NCI-H526 (cell line): Measurements from ENCODE around the gene PACS1.

ENCODE experiments used
- DNase-seq, 2 experiments: peaks; one replicate each; lab custom pipeline; 2025; lab: John Stamatoyannopoulos, UW

The PACS1 gene

DNA sequence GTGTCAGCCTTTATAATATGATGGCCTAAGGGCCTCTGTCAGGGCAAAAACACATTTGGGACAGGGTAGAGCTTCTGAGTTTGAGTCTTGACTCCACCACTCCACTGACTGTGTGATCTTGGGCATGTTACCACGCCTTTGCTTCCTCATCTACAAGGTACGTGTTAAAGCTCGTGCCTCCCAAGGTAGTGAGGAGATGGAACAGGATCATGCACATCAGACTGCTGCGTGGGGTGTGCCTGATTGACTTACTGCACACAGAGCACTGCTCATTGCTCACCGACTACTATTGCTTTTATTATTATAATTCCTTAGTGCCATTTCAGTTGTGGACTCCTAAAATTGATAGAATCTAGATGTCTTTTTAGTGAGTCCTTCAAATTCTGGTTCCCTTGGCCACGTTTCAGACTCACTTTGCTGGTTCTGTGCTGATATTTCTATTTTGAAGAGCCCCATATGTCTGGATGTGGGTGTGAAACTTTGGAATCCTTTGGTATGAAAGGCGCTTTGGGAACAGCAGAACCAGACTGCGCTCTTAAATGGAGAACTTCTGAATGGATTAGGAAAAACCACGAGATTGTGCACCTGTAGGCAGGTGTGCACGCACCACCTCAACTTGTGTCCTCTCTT lies 154.3 kb downstream of the PACS1 start:
- DNase-seq, result no peak

GRCh38 chr11:66225066-66225465 lies 155.0 kb downstream of the PACS1 start:
- DNase-seq, result no peak

DNA sequence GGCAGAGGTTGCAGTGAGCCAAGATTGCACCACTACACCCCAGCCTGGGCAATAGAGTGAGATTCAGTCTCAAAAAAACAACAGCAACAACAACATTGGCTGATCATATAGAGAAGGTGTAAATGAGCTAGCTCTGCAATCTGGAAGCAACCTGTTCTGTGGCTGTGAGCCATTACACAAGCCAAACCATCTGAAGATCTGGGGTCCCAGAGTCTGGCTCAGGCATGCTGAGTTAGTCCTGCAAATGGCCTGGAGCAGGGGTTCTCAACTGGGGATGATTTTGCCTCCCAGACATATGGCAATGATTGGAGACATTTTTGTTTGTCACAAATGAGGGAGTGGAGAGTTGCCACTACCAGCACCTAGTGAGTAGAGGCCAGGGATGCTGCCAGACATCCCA lies 156.0 kb downstream of the PACS1 start:
- DNase-seq, result no peak

DNA sequence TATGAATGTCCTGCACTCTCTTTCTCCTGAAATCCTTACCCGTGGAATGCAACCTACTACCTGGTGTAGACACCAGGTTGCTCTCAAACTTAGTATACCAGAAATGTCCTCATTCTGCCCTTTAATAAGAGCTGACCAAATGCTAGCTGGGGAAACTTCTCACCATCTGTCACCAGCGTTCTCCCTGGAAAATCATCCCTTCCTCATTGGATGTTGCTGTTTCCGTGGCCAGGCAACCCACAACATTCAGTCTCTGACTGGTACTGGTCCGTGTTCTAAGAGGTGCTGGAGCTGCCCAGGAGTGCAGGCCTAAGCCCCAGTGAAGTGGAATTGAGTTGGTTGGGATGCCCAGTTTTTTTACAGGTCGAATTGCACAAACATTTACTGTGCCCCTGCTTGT lies 157.6 kb downstream of the PACS1 start:
- DNase-seq, result no peak

GRCh38 chr11:66228521-66228920 lies 158.4 kb downstream of the PACS1 start:
- DNase-seq, result no peak

DNA sequence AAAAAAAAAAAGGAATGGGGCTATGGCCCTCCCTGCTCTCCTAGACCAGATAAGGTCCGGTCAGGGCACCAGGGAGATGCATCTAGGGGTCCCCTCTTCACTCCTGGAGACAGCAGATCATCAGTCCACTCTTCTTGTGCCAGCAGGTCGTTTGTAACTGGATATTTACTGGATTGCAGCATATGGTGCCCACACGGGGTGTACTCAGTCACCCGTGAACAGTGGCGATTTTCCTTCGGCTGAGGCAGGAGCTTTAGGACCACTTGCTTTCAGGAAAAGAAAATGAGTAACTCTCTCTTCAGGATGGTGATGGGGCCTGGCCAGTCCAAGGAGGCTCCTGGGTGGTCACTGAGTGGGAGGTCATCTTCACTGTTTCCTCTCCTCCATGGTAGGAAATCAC lies 160.1 kb downstream of the PACS1 start:
- DNase-seq, result no peak

DNA sequence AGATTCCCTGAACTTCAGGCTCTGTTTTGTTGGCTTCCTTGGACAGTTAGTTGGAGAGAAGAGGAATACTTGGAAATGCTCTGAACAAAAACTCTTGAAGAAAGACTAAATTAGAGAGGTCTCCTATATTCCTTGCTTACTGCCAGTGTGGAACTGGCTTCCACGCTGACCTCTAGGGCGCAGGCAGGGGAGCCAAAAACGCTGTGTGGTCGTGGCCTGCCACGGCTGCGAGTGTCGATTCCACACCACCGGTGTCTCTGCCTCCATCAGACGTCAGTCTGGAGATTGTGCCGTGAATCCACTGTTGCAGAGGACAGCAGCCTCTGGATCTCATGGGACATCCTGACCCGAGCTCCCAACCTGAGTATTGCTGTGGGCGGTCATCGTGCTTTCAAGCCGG lies 160.9 kb downstream of the PACS1 start:
- no peak for DNase-seq

DNA sequence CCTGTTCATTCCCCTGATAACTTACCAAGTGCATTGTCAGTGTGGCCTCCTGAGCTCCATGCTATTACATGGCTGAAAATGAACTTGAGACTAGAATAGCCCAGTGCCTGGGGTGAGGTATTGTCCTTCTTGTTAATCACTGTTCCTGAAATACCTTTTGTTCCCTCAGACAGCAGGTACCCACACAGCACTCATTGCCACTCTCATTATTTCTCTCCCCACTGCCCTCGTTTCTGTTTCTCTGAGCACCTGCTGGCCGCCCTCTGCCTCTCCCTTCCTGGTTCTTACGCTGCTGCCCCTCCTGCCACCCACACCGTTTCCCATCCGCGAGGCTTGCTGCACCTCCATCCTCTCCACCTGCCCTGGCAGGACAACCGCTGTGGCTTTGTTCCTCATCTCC lies 161.5 kb downstream of the PACS1 start:
- DNase-seq, result no peak

GRCh38 chr11:66232769-66233168 lies 162.7 kb downstream of the PACS1 start:
- DNase-seq, result no peak

- no peak for DNase-seq
These were observed 163.2 kb downstream of the PACS1 start for GRCh38 chr11:66233301-66233700.

- DNase-seq, result no peak
These were observed 165.1 kb downstream of the PACS1 start for GRCh38 chr11:66235141-66235540.

GRCh38 chr11:66237867-66238266 lies 167.8 kb downstream of the PACS1 start:
- DNase-seq, result no peak

GRCh38 chr11:66238786-66239413 lies 168.8 kb downstream of the PACS1 start:
- no peak for DNase-seq

- no peak for DNase-seq
These were observed 169.4 kb downstream of the PACS1 start for GRCh38 chr11:66239511-66239910.

DNA sequence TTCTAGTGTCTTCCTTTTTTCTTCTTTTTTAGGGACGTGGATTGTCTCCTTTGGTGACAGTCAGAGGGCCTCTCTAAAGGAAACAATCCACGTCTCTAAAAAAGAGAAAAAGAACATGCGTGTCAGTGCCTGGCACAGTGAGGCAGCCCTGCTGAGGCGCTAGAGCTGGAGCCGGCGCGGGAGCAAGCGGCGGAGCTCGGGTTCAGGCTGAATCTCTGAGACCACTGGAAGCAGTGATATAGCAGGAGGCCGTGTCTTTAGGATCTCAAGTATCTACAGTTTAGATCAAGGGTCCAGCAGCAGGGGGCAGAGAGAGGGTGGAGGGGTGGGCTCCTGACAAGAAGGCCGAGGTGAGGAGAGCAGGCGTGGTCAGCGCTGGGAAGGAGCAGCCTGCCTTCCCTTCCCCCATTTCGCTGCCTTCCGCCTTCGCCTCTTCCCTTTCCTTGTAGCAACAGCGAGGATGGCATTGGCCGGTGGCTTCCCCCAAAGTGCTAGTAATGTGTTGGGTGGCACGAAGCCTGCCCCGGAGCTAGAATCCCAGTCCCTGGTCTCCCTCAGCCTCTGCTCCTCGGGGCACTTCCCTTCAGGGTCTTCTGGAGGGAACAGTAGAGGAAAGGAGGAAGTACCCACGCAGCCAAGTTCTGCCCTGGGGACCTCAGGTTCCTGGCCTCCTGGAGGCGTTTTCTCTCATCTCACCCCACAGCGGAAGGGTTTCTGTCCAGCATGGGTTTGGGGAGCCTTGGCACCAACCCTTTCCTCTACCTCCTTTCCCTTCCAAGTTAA lies 170.1 kb downstream of the PACS1 start:
- DNase-seq, result no peak

GRCh38 chr11:66240781-66241136 lies 170.7 kb downstream of the PACS1 start:
- no peak for DNase-seq

DNA sequence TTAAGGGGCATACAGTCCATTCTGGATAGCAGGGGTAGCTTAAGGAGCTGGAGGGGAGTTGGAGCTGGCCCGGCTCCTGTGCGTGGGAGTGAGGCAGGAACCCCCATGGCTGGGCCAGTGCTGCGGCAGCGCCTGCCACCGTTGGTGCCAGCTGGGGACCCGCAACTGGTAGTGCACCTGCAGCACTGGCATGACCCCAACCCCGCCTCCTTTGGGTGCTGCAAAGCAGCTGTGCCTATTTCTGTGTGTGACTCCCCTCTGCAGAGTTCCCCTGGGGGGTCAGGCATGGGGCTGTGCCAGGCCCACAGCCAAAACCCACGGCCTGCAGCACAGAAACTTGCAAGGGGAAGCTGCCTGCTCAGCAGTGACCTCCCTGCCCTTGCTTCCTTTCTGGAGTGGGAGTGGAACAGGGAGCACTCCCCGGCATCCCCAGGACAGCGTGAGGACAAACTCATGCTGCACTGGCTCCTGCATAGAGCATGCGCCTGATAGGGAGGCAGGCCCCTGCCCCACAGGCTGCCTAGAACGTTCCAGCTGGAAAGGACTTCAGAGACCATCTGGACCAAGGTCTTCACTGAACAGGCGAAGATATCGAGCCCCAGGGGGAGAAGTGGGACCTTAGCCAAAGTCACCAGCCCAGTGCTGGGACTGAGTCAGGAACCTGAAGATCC lies 172.2 kb downstream of the PACS1 start:
- no peak for DNase-seq

GRCh38 chr11:66243782-66244535 lies 173.9 kb downstream of the PACS1 start:
- DNase-seq, result no peak

GRCh38 chr11:66247295-66247694 lies 177.2 kb downstream of the PACS1 start:
- no peak for DNase-seq

DNA sequence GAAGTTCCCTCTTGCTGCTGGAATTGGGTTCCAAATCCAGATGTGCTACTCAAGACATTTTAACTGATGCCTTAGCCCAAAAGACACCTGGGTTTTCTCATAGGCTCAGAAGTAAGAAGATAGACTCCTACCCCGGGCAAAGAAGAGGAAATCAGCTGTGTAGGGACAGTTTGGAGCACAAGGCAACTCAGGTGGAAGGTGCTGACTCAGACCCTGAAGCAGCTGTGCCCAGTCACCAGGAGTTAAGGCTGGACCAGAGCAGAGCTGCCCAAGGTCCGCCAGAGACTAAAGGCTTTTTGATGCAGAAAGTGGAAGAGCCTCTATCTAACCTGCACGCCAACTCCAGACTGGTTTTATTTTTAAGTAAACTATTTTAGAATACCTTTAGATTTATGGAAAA lies 177.7 kb downstream of the PACS1 start:
- no peak for DNase-seq

- DNase-seq, result no peak
These were observed 178.8 kb downstream of the PACS1 start for GRCh38 chr11:66248903-66249302.

- DNase-seq, result no peak
These were observed 181.7 kb downstream of the PACS1 start for GRCh38 chr11:66251809-66252208.
